ENCODE measurements around the gene NME9. TPM values are rescaled to one million over a fixed set of nuclear protein-coding genes. Genes with fewer than 3 reads are reported as not detected.

The NME9 gene
- total and polyA plus RNA-seq, 4 donors: 0.08 to 0.39 TPM; not detected in 2

- H3K27me3 ChIP-seq (ENCODE audit: control insufficient read depth in 4 of 4, insufficient read depth in 4 of 4, low read length in 3 of 4): no peaks in the 10 kb centered on the region
- no peaks in the 10 kb centered on the region for H3K9me3 ChIP-seq (ENCODE audit: control insufficient read depth in 4 of 4, low read length in 3 of 4)
- H3K9ac ChIP-seq (ENCODE audit: low read depth in 1 of 2, low read length in 2 of 2): no peak overlapping the region
- no peaks in the 10 kb centered on the region for H3K4me1 ChIP-seq (ENCODE audit: control insufficient read depth in 4 of 4, insufficient read depth in 4 of 4, low read length in 3 of 4)
- no peak overlapping the region for H3K4me3 ChIP-seq (ENCODE audit: low read depth in 1 of 3, low read length in 3 of 3)
- H3K27ac ChIP-seq (ENCODE audit: low read depth in 1 of 2, low read length in 2 of 2): no peak overlapping the region
- peaks cover 0 to 28% (median 23%) of the 10 kb centered on the region in 4 donors for H3K36me3 ChIP-seq (ENCODE audit: control insufficient read depth in 4 of 4, insufficient read depth in 3 of 4, low read depth in 1 of 4, low read length in 3 of 4)
- WGBS: 96% methylated on average over 5 of the region's 5 CpGs
- no peak for DNase-seq (ENCODE audit: low spot score)
- TF ChIP-seq FOXA2 (IDR thresholded peaks at IDR 0.05): no peak
- no peak for TF ChIP-seq YY1 (IDR thresholded peaks at IDR 0.05)
- TF ChIP-seq, protein P1, sequence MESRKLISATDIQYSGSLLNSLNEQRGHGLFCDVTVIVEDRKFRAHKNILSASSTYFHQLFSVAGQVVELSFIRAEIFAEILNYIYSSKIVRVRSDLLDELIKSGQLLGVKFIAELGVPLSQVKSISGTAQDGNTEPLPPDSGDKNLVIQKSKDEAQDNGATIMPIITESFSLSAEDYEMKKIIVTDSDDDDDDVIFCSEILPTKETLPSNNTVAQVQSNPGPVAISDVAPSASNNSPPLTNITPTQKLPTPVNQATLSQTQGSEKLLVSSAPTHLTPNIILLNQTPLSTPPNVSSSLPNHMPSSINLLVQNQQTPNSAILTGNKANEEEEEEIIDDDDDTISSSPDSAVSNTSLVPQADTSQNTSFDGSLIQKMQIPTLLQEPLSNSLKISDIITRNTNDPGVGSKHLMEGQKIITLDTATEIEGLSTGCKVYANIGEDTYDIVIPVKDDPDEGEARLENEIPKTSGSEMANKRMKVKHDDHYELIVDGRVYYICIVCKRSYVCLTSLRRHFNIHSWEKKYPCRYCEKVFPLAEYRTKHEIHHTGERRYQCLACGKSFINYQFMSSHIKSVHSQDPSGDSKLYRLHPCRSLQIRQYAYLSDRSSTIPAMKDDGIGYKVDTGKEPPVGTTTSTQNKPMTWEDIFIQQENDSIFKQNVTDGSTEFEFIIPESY (IDR thresholded peaks at IDR 0.05): no peak
- TF ChIP-seq EGR1 (IDR thresholded peaks at IDR 0.05; ENCODE audit: low read depth in 2 of 2): no peak
- no peak for TF ChIP-seq FOXA1 (IDR thresholded peaks at IDR 0.05)
- TF ChIP-seq GABPA (IDR thresholded peaks at IDR 0.05 in 1 of 2, conservative IDR thresholded peaks at IDR 0.05 in 1 of 2): no peak
- no peak for TF ChIP-seq SP1 (IDR thresholded peaks at IDR 0.05)
- TF ChIP-seq HNF4G (IDR thresholded peaks at IDR 0.05): no peak
- no peak for TF ChIP-seq NR2F2 (IDR thresholded peaks at IDR 0.05)
- TF ChIP-seq, protein P2, sequence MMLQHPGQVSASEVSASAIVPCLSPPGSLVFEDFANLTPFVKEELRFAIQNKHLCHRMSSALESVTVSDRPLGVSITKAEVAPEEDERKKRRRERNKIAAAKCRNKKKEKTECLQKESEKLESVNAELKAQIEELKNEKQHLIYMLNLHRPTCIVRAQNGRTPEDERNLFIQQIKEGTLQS (IDR thresholded peaks at IDR 0.05): no peak
- TF ChIP-seq, protein P3, sequence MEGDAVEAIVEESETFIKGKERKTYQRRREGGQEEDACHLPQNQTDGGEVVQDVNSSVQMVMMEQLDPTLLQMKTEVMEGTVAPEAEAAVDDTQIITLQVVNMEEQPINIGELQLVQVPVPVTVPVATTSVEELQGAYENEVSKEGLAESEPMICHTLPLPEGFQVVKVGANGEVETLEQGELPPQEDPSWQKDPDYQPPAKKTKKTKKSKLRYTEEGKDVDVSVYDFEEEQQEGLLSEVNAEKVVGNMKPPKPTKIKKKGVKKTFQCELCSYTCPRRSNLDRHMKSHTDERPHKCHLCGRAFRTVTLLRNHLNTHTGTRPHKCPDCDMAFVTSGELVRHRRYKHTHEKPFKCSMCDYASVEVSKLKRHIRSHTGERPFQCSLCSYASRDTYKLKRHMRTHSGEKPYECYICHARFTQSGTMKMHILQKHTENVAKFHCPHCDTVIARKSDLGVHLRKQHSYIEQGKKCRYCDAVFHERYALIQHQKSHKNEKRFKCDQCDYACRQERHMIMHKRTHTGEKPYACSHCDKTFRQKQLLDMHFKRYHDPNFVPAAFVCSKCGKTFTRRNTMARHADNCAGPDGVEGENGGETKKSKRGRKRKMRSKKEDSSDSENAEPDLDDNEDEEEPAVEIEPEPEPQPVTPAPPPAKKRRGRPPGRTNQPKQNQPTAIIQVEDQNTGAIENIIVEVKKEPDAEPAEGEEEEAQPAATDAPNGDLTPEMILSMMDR (IDR thresholded peaks at IDR 0.05; ENCODE audit: low read depth, low read length, missing input control): no peak
- TF ChIP-seq RXRA (IDR thresholded peaks at IDR 0.05): no peak
- no peak for TF ChIP-seq REST (IDR thresholded peaks at IDR 0.05)
- no peak for TF ChIP-seq JUND (IDR thresholded peaks at IDR 0.05)
Measured at GRCh38 chr3:138297059-138297607, 32.5 kb downstream of the NME9 start.

DNA sequence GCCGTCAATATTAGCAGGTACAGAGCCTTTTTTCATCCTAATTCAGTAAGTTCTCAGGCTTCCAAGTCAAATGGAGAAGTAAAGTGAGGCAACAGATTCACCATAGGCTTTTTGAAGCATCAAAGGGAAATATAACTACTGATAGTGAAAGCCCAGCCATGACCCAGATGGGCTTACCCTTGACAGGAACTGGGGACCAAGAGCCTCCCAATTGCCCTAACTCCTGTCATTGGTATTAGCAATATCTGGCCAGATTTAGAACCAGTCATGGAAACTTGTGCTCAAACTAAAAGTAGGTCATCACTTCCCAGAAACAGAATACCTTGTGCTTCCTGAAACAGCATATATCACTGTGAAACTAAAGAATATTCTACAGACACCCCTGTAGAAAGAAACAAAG, 33.0 kb downstream of the NME9 start:
- Histone ChIP-seq H3K9me3 (ENCODE audit: control insufficient read depth in 4 of 4, low read length in 3 of 4) (no peaks in the 10 kb centered on the region), H3K36me3 (ENCODE audit: control insufficient read depth in 4 of 4, insufficient read depth in 3 of 4, low read depth in 1 of 4, low read length in 3 of 4) (peaks cover 0 to 30% (median 25%) of the 10 kb centered on the region in 4 donors), H3K27me3 (ENCODE audit: control insufficient read depth in 4 of 4, insufficient read depth in 4 of 4, low read length in 3 of 4) (no peaks in the 10 kb centered on the region), H3K4me3 (ENCODE audit: low read depth in 1 of 3, low read length in 3 of 3) (no peak overlapping the region), H3K4me1 (ENCODE audit: control insufficient read depth in 4 of 4, insufficient read depth in 4 of 4, low read length in 3 of 4) (no peaks in the 10 kb centered on the region), H3K9ac (ENCODE audit: low read depth in 1 of 2, low read length in 2 of 2) (no peak overlapping the region), H3K27ac (ENCODE audit: low read depth in 1 of 2, low read length in 2 of 2) (no peak overlapping the region)
- 98% methylated on average over 1 of the region's 1 CpG for WGBS
- no peak for DNase-seq (ENCODE audit: low spot score)
- TF ChIP-seq RAD21 (IDR thresholded peaks at IDR 0.05): no peak
- no peak for TF ChIP-seq NR2F2 (IDR thresholded peaks at IDR 0.05)
- TF ChIP-seq REST (IDR thresholded peaks at IDR 0.05): no peak
- TF ChIP-seq, protein P4, sequence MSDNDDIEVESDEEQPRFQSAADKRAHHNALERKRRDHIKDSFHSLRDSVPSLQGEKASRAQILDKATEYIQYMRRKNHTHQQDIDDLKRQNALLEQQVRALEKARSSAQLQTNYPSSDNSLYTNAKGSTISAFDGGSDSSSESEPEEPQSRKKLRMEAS (IDR thresholded peaks at IDR 0.05): no peak
- TF ChIP-seq SP1 (IDR thresholded peaks at IDR 0.05): no peak
- TF ChIP-seq RXRA (IDR thresholded peaks at IDR 0.05): no peak
- TF ChIP-seq, protein P1 (IDR thresholded peaks at IDR 0.05): no peak
- no peak for TF ChIP-seq HNF4A (conservative IDR thresholded peaks at IDR 0.05)

Data from liver (tissue), 9 donors.